Thoracic aorta (tissue), 2 donors: ENCODE measurements around the gene PPP1CA. TPM values are rescaled to one million over a fixed set of nuclear protein-coding genes. Genes with fewer than 3 reads are reported as not detected.

ENCODE experiments used
- ATAC-seq: fragments of 150-250 bp; one replicate; pipeline ENCODE4 v1.8.0; 2017; ENCODE audit warnings: low read depth; ENCODE audit not compliant: insufficient number of reproducible peaks, low FRiP score
- DNase-seq: peaks from one replicate; pipeline ENCODE4 v3.0.0-alpha.2; 2020; ENCODE audit warnings: low spot score
- H3K27ac ChIP-seq, 2 donors: fragments of 200-600 bp; sonication (generic); 1 replicate in 1 of 2; 2 replicates in 1 of 2; pipeline ENCODE4 v1.5.1; 2016; ENCODE audit warnings: mild to moderate bottlenecking in 2 of 2, moderate library complexity in 2 of 2
- H3K27me3 ChIP-seq: fragments of 200-600 bp; sonication (generic); replicated peaks from 2 replicates; pipeline ENCODE4 v1.6.0; 2016; ENCODE audit warnings: mild to moderate bottlenecking; ENCODE audit not compliant: insufficient read depth
- H3K36me3 ChIP-seq: fragments of 200-600 bp; sonication (generic); one replicate; pipeline ENCODE4 v1.5.1; 2016
- H3K4me1 ChIP-seq, 2 donors: fragments of 200-600 bp; sonication (generic); 1 replicate in 1 of 2; 2 replicates in 1 of 2; pipeline versions ENCODE4 v1.5.1 to v1.6.0; 2016; ENCODE audit warnings: low read depth in 2 of 2, mild to moderate bottlenecking in 1 of 2; ENCODE audit not compliant: control insufficient read depth in 1 of 2
- H3K4me3 ChIP-seq: fragments of 200-600 bp; sonication (generic); 2 replicates; pipeline ENCODE4 v1.5.1; 2016; ENCODE audit warnings: mild to moderate bottlenecking
- H3K9me3 ChIP-seq: fragments of 200-600 bp; sonication (generic); 2 replicates; pipeline ENCODE4 v1.5.1; 2016
- total RNA-seq, 2 donors: library from RNA; depleted of rRNA; stranded (reverse); fragments of >200 nt; gene quantifications; one replicate each; pipeline versions ENCODE4 v1.1.0 to v1.2.3, GENCODE V29; 2016
- TF ChIP-seq, protein P1 (sequence below): fragments of 200-600 bp; sonication (generic); IDR thresholded peaks from one replicate; pipeline ENCODE4 v1.5.1; 2019; ENCODE audit warnings: antibody characterized with exemption

Gene PPP1CA
- total RNA-seq, 2 donors from 2014 or later: 74.4 to 77.8 TPM

DNA sequence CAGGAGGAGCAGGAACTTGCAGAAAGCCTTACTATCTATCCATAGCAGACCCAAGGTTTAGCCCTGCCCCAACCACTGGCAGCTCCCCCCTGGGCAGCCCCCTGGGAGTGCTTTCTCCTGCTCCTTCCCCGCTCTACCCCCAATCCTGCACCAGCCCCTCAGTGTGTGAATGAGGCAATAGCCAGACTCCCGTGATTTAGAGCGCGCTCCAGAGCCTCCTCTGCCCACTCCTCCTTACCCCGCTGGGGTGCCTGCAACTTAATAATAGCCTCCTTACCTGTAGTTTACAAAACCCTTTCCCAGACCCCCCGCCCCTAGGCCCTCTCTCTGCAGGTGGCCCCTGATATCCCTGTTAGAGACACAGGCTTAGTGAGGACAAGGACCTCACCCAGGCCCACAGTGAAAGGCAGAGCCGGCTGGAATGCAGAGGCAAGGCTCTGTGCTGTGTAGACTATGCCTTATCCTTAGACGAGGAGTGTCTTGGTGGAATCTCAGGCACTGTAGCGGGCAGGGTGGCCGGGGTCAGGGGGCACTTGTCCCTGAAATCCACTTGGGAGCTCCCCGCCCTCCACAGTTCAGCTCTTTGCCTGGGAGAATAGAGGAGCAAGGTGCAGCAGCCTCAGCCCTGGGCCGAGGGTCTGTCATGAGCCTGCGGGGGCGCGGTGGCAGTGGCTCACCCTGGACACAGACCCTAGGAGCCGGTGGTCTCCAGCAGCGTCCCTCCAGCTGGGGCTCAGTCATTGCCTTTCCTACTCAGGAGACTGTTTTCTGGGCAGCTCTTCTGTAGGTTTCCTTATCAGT, 9.5 kb upstream of the PPP1CA start:
- H3K27me3 ChIP-seq: no peaks in the 10 kb centered on the region
- no peak overlapping the region for H3K27ac ChIP-seq
- H3K36me3 ChIP-seq: no peaks in the 10 kb centered on the region
- DNase-seq: no peak
- H3K4me1 ChIP-seq: peaks cover 4 to 11% of the 10 kb centered on the region in 2 donors
- no peaks in the 10 kb centered on the region for H3K9me3 ChIP-seq
- TF ChIP-seq, protein P1, sequence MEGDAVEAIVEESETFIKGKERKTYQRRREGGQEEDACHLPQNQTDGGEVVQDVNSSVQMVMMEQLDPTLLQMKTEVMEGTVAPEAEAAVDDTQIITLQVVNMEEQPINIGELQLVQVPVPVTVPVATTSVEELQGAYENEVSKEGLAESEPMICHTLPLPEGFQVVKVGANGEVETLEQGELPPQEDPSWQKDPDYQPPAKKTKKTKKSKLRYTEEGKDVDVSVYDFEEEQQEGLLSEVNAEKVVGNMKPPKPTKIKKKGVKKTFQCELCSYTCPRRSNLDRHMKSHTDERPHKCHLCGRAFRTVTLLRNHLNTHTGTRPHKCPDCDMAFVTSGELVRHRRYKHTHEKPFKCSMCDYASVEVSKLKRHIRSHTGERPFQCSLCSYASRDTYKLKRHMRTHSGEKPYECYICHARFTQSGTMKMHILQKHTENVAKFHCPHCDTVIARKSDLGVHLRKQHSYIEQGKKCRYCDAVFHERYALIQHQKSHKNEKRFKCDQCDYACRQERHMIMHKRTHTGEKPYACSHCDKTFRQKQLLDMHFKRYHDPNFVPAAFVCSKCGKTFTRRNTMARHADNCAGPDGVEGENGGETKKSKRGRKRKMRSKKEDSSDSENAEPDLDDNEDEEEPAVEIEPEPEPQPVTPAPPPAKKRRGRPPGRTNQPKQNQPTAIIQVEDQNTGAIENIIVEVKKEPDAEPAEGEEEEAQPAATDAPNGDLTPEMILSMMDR: no peak
- ATAC-seq: no peak
- H3K4me3 ChIP-seq: no peak overlapping the region

DNA sequence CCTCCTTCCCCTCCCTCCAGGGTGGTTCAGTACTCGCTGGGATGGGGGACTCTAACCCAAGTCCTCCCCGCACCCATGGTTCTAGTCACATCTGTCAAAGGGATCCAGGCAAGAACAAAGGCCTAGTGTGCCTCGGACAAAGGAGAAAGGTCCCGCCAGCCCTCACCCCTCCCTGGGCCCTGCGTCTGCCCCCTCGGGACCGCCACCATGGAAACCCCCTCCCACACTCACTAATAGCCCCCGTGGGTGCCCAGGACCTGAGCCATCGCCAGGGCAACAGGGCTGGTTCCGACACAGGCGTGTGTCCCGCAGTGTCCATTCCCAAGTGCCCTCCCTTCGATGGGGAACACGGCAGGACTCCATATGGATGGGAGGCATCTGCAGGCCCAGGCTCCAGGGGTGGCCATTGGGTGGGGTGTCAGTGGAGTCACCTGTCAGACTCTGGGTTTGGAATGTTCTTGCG, 8.7 kb upstream of the PPP1CA start:
- Histone ChIP-seq H3K36me3 (no peaks in the 10 kb centered on the region), H3K9me3 (no peaks in the 10 kb centered on the region), H3K4me3 (no peak overlapping the region), H3K27ac (no peak overlapping the region), H3K4me1 (peaks cover 3 to 4% of the 10 kb centered on the region in 2 donors), H3K27me3 (peaks cover 5% of the 10 kb centered on the region)
- no peak for DNase-seq
- TF ChIP-seq, protein P1: no peak
- no peak for ATAC-seq

DNA sequence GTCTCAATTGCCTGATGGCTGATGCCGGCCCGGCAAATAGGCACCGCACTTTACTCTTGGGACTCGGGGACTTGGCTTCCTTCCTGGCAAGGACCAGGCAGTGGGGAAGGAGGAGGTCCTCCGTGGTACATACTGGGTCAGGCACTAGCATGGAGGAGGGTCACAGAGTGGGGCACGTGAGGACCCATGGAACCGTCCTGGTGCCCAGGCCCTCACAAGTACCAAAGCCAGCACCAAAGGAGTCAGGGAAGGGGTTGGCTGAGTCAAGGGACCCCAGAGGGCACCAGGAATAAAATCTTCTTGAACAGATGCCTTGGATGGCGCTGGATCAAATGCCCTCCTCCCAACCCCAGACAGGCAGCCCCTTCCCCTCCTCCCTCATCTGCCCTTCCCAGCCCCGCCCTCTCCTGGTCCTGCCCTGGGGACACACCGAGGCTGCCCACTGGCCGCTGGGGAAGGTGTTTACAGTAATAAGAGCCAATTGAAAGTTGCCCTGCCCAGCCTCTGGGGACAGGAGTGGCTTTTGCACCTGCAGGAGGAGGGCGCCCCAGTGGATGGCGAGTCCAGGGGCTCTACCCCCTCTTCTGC, 8.2 kb upstream of the PPP1CA start:
- TF ChIP-seq, protein P1: no peak
- H3K36me3 ChIP-seq: no peaks in the 10 kb centered on the region
- DNase-seq: no peak
- no peak overlapping the region for H3K4me3 ChIP-seq
- H3K27me3 ChIP-seq: peaks cover 5% of the 10 kb centered on the region
- ATAC-seq: no peak
- no peak overlapping the region for H3K27ac ChIP-seq
- peaks cover 1 to 2% of the 10 kb centered on the region in 2 donors for H3K4me1 ChIP-seq
- no peaks in the 10 kb centered on the region for H3K9me3 ChIP-seq

DNA sequence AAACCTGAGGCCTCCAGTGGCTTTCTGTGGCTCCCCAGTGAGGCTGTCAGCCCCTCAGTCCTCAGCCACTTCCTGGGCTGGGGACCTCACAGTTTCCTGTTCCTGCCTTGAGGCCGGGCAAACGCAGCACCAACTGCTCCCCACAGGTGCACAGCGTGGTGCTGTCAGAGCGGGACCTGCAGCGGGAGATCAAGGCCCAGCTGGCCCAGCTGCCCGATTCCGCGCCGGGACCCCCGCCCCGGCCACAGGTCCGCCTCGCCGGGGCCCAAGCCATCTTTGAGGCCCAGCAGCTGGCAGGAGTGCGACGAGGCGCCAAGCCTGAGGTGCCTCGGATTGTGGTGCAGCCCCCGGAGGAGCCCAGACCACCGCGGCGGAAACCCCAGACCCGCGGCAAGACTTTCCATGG, 7.6 kb upstream of the PPP1CA start:
- no peak for DNase-seq
- no peak overlapping the region for H3K4me3 ChIP-seq
- ATAC-seq: no peak

More for the DNA sequence above, 7.6 kb upstream of the PPP1CA start:
- no peaks in the 10 kb centered on the region for H3K9me3 ChIP-seq
- no peaks in the 10 kb centered on the region for H3K36me3 ChIP-seq
- TF ChIP-seq, protein P1: no peak
- no peaks in the 10 kb centered on the region for H3K4me1 ChIP-seq
- no peak overlapping the region for H3K27ac ChIP-seq
- H3K27me3 ChIP-seq: peaks cover 5% of the 10 kb centered on the region
